Measurements from ENCODE around the gene PPARD. TPM values are rescaled to one million over a fixed set of nuclear protein-coding genes. Genes with fewer than 3 reads are reported as not detected.

PPARD gene
- total RNA-seq, 1 experiment from 2014 or later, result 38.4 TPM

GRCh38 chr6:35398526-35398925, 56.2 kb downstream of the PPARD start:
- no peaks in the 10 kb centered on the region for H3K27me3 ChIP-seq (ENCODE audit: insufficient read depth, low read length)
- ChIA-PET CTCF (no interaction called here), POLR2A (no interaction called here), RAD21 (ENCODE audit: low non-redundant PET in 1 of 2, low total read pairs in 2 of 2, uncharacterized antibody in 2 of 2, unreplicated experiment in 2 of 2) (no interaction called here)
- H3K4me2 ChIP-seq (ENCODE audit: low read length), result no peak overlapping the region
- TF ChIP-seq ZBTB33 (IDR thresholded peaks at IDR 0.05; ENCODE audit: extremely low read depth, insufficient replicate concordance, low read length) (no peak), MAX (IDR thresholded peaks at IDR 0.05) (no peak), ELF1 (IDR thresholded peaks at IDR 0.05; ENCODE audit: borderline replicate concordance, low read depth) (no peak), CBX3 (IDR thresholded peaks at IDR 0.05; ENCODE audit: low read depth) (no peak), TCF7L2 (IDR thresholded peaks at IDR 0.05; ENCODE audit: borderline replicate concordance, extremely low read depth, insufficient read depth, insufficient read length) (no peak), POLR2AphosphoS5 (IDR thresholded peaks at IDR 0.05; ENCODE audit: low read depth, low read length) (no peak), EGR1 (IDR thresholded peaks at IDR 0.05; ENCODE audit: low read depth) (no peak), SP1 (IDR thresholded peaks at IDR 0.05; ENCODE audit: low read depth) (no peak), SIN3A (IDR thresholded peaks at IDR 0.05; ENCODE audit: low read depth) (no peak), CEBPB (IDR thresholded peaks at IDR 0.05; ENCODE audit: low read depth) (no peak), YY1 (IDR thresholded peaks at IDR 0.05; ENCODE audit: extremely low read depth, insufficient replicate concordance, low read depth, low read length) (no peak)
- TF ChIP-seq, protein P1, sequence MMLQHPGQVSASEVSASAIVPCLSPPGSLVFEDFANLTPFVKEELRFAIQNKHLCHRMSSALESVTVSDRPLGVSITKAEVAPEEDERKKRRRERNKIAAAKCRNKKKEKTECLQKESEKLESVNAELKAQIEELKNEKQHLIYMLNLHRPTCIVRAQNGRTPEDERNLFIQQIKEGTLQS (IDR thresholded peaks at IDR 0.05), result no peak
- TF ChIP-seq, protein P2, sequence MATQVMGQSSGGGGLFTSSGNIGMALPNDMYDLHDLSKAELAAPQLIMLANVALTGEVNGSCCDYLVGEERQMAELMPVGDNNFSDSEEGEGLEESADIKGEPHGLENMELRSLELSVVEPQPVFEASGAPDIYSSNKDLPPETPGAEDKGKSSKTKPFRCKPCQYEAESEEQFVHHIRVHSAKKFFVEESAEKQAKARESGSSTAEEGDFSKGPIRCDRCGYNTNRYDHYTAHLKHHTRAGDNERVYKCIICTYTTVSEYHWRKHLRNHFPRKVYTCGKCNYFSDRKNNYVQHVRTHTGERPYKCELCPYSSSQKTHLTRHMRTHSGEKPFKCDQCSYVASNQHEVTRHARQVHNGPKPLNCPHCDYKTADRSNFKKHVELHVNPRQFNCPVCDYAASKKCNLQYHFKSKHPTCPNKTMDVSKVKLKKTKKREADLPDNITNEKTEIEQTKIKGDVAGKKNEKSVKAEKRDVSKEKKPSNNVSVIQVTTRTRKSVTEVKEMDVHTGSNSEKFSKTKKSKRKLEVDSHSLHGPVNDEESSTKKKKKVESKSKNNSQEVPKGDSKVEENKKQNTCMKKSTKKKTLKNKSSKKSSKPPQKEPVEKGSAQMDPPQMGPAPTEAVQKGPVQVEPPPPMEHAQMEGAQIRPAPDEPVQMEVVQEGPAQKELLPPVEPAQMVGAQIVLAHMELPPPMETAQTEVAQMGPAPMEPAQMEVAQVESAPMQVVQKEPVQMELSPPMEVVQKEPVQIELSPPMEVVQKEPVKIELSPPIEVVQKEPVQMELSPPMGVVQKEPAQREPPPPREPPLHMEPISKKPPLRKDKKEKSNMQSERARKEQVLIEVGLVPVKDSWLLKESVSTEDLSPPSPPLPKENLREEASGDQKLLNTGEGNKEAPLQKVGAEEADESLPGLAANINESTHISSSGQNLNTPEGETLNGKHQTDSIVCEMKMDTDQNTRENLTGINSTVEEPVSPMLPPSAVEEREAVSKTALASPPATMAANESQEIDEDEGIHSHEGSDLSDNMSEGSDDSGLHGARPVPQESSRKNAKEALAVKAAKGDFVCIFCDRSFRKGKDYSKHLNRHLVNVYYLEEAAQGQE (IDR thresholded peaks at IDR 0.05; ENCODE audit: low read depth), result no peak
- H4K20me1 ChIP-seq (ENCODE audit: insufficient read depth), result no peaks in the 10 kb centered on the region
- intact Hi-C loops (cut with micrococcal nuclease), result no loop called here
- no TSS peak for BruUV-seq (replicated peaks)
- no peak for DNase-seq (ENCODE audit: low read depth, low spot score)
- H3K4me3 ChIP-seq (replicated peaks in 1 of 2; ENCODE audit: low read depth in 1 of 2, low read length in 2 of 2), result no peak overlapping the region
- no peak for ATAC-seq
- no peak overlapping the region for H3K27ac ChIP-seq (ENCODE audit: low read depth, low read length)
- H3K9me2 ChIP-seq (ENCODE audit: insufficient read depth), result no peaks in the 10 kb centered on the region
- H3K9me3 ChIP-seq (ENCODE audit: control insufficient read depth in 1 of 2, insufficient read depth in 1 of 2, low read depth in 1 of 2, low read length in 2 of 2), result no peaks in the 10 kb centered on the region
- peaks cover 37 to 90% of the 10 kb centered on the region in 2 experiments for H3K4me1 ChIP-seq (ENCODE audit: control insufficient read depth in 1 of 2, insufficient read depth in 2 of 2, low read length in 2 of 2)
- no peak overlapping the region for H3K9ac ChIP-seq (ENCODE audit: low read length)
- no peaks in the 10 kb centered on the region for H3K36me3 ChIP-seq (ENCODE audit: control insufficient read depth in 1 of 2, insufficient read depth in 2 of 2, low read length in 2 of 2)
- peaks cover 5% of the 10 kb centered on the region; the same call in 1 of the 2 replicates for H3K79me2 ChIP-seq (ENCODE audit: insufficient read depth, low read length)
- H2AFZ ChIP-seq (ENCODE audit: low read depth, low read length, poor library complexity, severe bottlenecking), result no peak overlapping the region
